SK-N-SH (cell line): ENCODE measurements around the gene STXBP1. TPM values are rescaled to one million over a fixed set of nuclear protein-coding genes. Genes with fewer than 3 reads are reported as not detected.

Experiments used
- CTCF ChIA-PET: fragments of 300-600, 350-600 bp; formaldehyde crosslinking; extraction: SDS; loops from one replicate; lab custom pipeline; 2021; lab: Yijun Ruan, JAX
- POLR2A ChIA-PET: fragments of 350-600 bp; sonication (Branson Sonifier 250); formaldehyde crosslinking; extraction: SDS; loops from one replicate; lab custom pipeline; 2020; ENCODE audit warnings: antibody characterized with exemption, inconsistent platforms; lab: Yijun Ruan, JAX
- DNase-seq: peaks from one replicate; pipeline ENCODE4 v3.0.0; 2012
- H2AFZ ChIP-seq: fragments of 200-600 bp; sonication (generic); 2 replicates; pipeline ENCODE4 v1.8.1; 2016; ENCODE audit warnings: antibody characterized with exemption, mild to moderate bottlenecking, low read depth
- H3F3A ChIP-seq: fragments of 200-600 bp; sonication (generic); replicated peaks from 2 replicates; pipeline ENCODE3; 2016; ENCODE audit warnings: antibody characterized with exemption, mild to moderate bottlenecking; ENCODE audit not compliant: insufficient read depth
- H3K27ac ChIP-seq, 2 experiments: fragments of 200-500 bp in 1 of 2; fragments of 200-600 bp in 1 of 2; sonication (Bioruptor generic) in 1 of 2; sonication (generic), shearing (Covaris generic) in 1 of 2; 2 replicates each; pipeline versions ENCODE4 v1.5.1 to v1.6.1; 2014 to 2016; ENCODE audit warnings: low read depth in 2 of 2, inconsistent platforms in 1 of 2, low read length in 1 of 2, mild to moderate bottlenecking in 1 of 2, mixed read lengths in 1 of 2
- H3K27me3 ChIP-seq: fragments of 200-600 bp; sonication (generic), shearing (Covaris generic); 2 replicates; pipeline ENCODE4 v1.6.1; 2016; ENCODE audit warnings: mixed run types; ENCODE audit not compliant: insufficient read depth
- H3K36me3 ChIP-seq, 2 experiments: fragments of 200-500 bp in 1 of 2; fragments of 200-600 bp in 1 of 2; sonication (Bioruptor generic) in 1 of 2; sonication (generic) in 1 of 2; replicated peaks in 1 of 2; 2 replicates each; pipeline versions ENCODE3 to v1.5.1; 2014 to 2016; ENCODE audit warnings: low read length in 1 of 2, mild to moderate bottlenecking in 1 of 2; ENCODE audit not compliant: insufficient read depth in 2 of 2, control insufficient read depth in 1 of 2
- H3K4me1 ChIP-seq, 2 experiments: fragments of 200-500 bp in 1 of 2; fragments of 200-600 bp in 1 of 2; sonication (Bioruptor generic) in 1 of 2; sonication (generic), shearing (Covaris generic) in 1 of 2; 2 replicates each; pipeline versions ENCODE4 v1.5.1 to v1.6.1; 2014 to 2016; ENCODE audit warnings: low read depth in 1 of 2, low read length in 1 of 2, mixed run types in 1 of 2; ENCODE audit not compliant: insufficient read depth in 2 of 2, control insufficient read depth in 1 of 2
- H3K4me2 ChIP-seq: fragments of 200-600 bp; sonication (generic), shearing (Covaris generic); 2 replicates; pipeline ENCODE4 v1.6.1; 2017; ENCODE audit warnings: mixed run types
- H3K4me3 ChIP-seq, 2 experiments: fragments of 200-500 bp in 1 of 2; fragments of 200-600 bp in 1 of 2; sonication (Bioruptor generic) in 1 of 2; sonication (generic), shearing (Covaris generic) in 1 of 2; 2 replicates each; pipeline versions ENCODE4 v1.5.1 to v1.8.1; 2014 to 2016; ENCODE audit warnings: low read depth in 2 of 2, inconsistent platforms in 1 of 2, low read length in 1 of 2, mild to moderate bottlenecking in 1 of 2, mixed read lengths in 1 of 2, moderate library complexity in 1 of 2
- H3K79me2 ChIP-seq: fragments of 200-600 bp; sonication (generic); 2 replicates; pipeline ENCODE4 v1.8.1; 2017; ENCODE audit warnings: mild to moderate bottlenecking; ENCODE audit not compliant: insufficient read depth
- H3K9ac ChIP-seq: fragments of 200-600 bp; sonication (generic); 2 replicates; pipeline ENCODE4 v1.6.1; 2017; ENCODE audit warnings: mixed run types
- H3K9me2 ChIP-seq: fragments of 200-600 bp; sonication (generic); 2 replicates; pipeline ENCODE4 v1.6.1; 2017; ENCODE audit warnings: mixed run types
- H3K9me3 ChIP-seq: fragments of 200-600 bp; sonication (generic); 2 replicates; pipeline ENCODE4 v1.6.1; 2017; ENCODE audit warnings: mixed run types, mild to moderate bottlenecking, moderate library complexity
- H4K20me1 ChIP-seq: fragments of 200-600 bp; sonication (generic); 2 replicates; pipeline ENCODE4 v1.6.1; 2017; ENCODE audit warnings: mild to moderate bottlenecking, mixed run types; ENCODE audit not compliant: insufficient read depth
- CTCF ChIP-seq: fragments of 200-600 bp; sonication (generic); IDR thresholded peaks from 2 replicates; pipeline ENCODE4 v1.6.1; 2017; ENCODE audit warnings: antibody characterized with exemption, mild to moderate bottlenecking, moderate library complexity
- FOSL2 ChIP-seq: IDR thresholded peaks from 2 replicates; pipeline ENCODE4 v1.4.0; 2012; ENCODE audit warnings: low read depth, mild to moderate bottlenecking, moderate library complexity, borderline replicate concordance
- GATA2 ChIP-seq: sonication (generic); formaldehyde crosslinking; IDR thresholded peaks from 2 replicates; pipeline ENCODE4 v1.5.0; 2020; ENCODE audit warnings: mild to moderate bottlenecking, missing genetic modification reagents
- MAX ChIP-seq: IDR thresholded peaks from 2 replicates; pipeline ENCODE4 v1.4.0; 2012; ENCODE audit warnings: low read depth
- SIN3A ChIP-seq: IDR thresholded peaks from 2 replicates; pipeline ENCODE4 v1.6.1; 2012; ENCODE audit warnings: low read depth, mild to moderate bottlenecking, low read length, moderate library complexity, borderline replicate concordance
- SMC3 ChIP-seq: IDR thresholded peaks from 2 replicates; pipeline ENCODE4 v1.6.1; 2012; ENCODE audit warnings: low read depth, low read length, improper control_type of control experiment
- TAF1 ChIP-seq: IDR thresholded peaks from 2 replicates; pipeline ENCODE4 v1.6.1; 2012; ENCODE audit warnings: low read depth, mild to moderate bottlenecking, low read length, moderate library complexity, borderline replicate concordance
- TCF12 ChIP-seq: IDR thresholded peaks from 2 replicates; pipeline ENCODE4 v1.4.0; 2012
- TEAD4 ChIP-seq: IDR thresholded peaks from 2 replicates; pipeline ENCODE4 v1.4.0; 2012; ENCODE audit warnings: mild to moderate bottlenecking, borderline replicate concordance; ENCODE audit not compliant: insufficient read depth
- USF1 ChIP-seq: IDR thresholded peaks from 2 replicates; pipeline ENCODE4 v1.4.0; 2012; ENCODE audit warnings: low read depth, borderline replicate concordance
- YY1 ChIP-seq: IDR thresholded peaks from 2 replicates; pipeline ENCODE4 v1.4.0; 2012; ENCODE audit warnings: low read depth, mild to moderate bottlenecking
- WGBS: methylation state at CpG from one replicate; pipeline ENCODE4 v1.1.6; 2017; ENCODE audit warnings: low lambda C conversion rate; 5-methylcytosine and 5-hydroxymethylcytosine counted together
- polyA plus RNA-seq, 3 experiments: library from polyadenylated mRNA; depleted of rRNA; stranded (reverse); fragments of >200 nt; gene quantifications; 2 replicates each; pipeline ENCODE4 v1.2.3, GENCODE V29; 2012

Gene STXBP1
- polyA plus RNA-seq, 1 of the 3 experiments (the other 2 are of a cell fraction), result 44.3 TPM

- Histone ChIP-seq H4K20me1 (no peaks in the 10 kb centered on the region), H3K4me3 (no peak overlapping the region), H3F3A (no peaks in the 10 kb centered on the region), H3K79me2 (no peaks in the 10 kb centered on the region), H3K9me2 (no peaks in the 10 kb centered on the region), H3K36me3 (peaks cover 29 to 49% of the 10 kb centered on the region in 2 experiments), H3K9me3 (no peaks in the 10 kb centered on the region), H3K27ac (no peak overlapping the region), H3K27me3 (no peaks in the 10 kb centered on the region), H3K9ac (no peak overlapping the region), H2AFZ (no peak overlapping the region), H3K4me1 (no peaks in the 10 kb centered on the region), H3K4me2 (no peak overlapping the region)
- ChIA-PET CTCF (no interaction called here), POLR2A (no interaction called here)
- 91% methylated on average over 7 of the region's 7 CpGs for WGBS
- TF ChIP-seq TEAD4 (no peak), SIN3A (no peak), MAX (no peak), TCF12 (no peak), USF1 (no peak)
- no peak for DNase-seq
Observed at GRCh38 chr9:127673234-127673633, 61.2 kb downstream of the STXBP1 start.

GRCh38 chr9:127676638-127677037 is 64.6 kb downstream of the STXBP1 start:
- Histone ChIP-seq H3K79me2 (no peaks in the 10 kb centered on the region), H2AFZ (no peak overlapping the region), H3K9me2 (no peaks in the 10 kb centered on the region), H3K4me1 (no peaks in the 10 kb centered on the region), H3K36me3 (peaks cover 24 to 69% of the 10 kb centered on the region in 2 experiments), H3K4me2 (no peak overlapping the region), H3K27me3 (no peaks in the 10 kb centered on the region), H3K9me3 (no peaks in the 10 kb centered on the region), H3K9ac (no peak overlapping the region), H3K4me3 (no peak overlapping the region), H3K27ac (no peak overlapping the region), H4K20me1 (no peaks in the 10 kb centered on the region), H3F3A (no peaks in the 10 kb centered on the region)
- 93% methylated on average over 10 of the region's 12 CpGs for WGBS
- DNase-seq, result no peak
- POLR2A ChIA-PET, result no interaction called here
- TF ChIP-seq FOSL2, result no peak
- TF ChIP-seq TCF12, result no peak
- no peak for TF ChIP-seq GATA2 (CRISPR knock-in tag)
- no peak for TF ChIP-seq YY1
- TF ChIP-seq TAF1, result no peak
- TF ChIP-seq SMC3, result no peak
- TF ChIP-seq CTCF, result no peak
- CTCF ChIA-PET, result interaction anchor here (1.1 kb wide), 1 partner anchor 8 kb away, joined by 3 read pairs; no protein-coding TSS in a partner anchor
